ENCODE results near the gene LTO1.

- TF ChIP-seq, protein P1, sequence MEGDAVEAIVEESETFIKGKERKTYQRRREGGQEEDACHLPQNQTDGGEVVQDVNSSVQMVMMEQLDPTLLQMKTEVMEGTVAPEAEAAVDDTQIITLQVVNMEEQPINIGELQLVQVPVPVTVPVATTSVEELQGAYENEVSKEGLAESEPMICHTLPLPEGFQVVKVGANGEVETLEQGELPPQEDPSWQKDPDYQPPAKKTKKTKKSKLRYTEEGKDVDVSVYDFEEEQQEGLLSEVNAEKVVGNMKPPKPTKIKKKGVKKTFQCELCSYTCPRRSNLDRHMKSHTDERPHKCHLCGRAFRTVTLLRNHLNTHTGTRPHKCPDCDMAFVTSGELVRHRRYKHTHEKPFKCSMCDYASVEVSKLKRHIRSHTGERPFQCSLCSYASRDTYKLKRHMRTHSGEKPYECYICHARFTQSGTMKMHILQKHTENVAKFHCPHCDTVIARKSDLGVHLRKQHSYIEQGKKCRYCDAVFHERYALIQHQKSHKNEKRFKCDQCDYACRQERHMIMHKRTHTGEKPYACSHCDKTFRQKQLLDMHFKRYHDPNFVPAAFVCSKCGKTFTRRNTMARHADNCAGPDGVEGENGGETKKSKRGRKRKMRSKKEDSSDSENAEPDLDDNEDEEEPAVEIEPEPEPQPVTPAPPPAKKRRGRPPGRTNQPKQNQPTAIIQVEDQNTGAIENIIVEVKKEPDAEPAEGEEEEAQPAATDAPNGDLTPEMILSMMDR (optimal IDR thresholded peaks at IDR 0.05 in 1 of 3, IDR thresholded peaks at IDR 0.05 in 1 of 3, conservative IDR thresholded peaks at IDR 0.05 in 1 of 3; ENCODE audit: extremely low read depth in 1 of 3, insufficient read depth in 2 of 3, low read length in 3 of 3), result no peak
- no peak for TF ChIP-seq EZH2 (IDR thresholded peaks at IDR 0.05; ENCODE audit: low read length)
Measured at GRCh38 chr11:69618237-69618636, 56.9 kb downstream of the LTO1 start.

Measured in keratinocyte (primary cell).